HG03565 (cell line): ENCODE measurements around the gene RRAS2.

Experiments used
- ATAC-seq: cut with Tn5 transposase; IDR thresholded peaks from one replicate; pipeline ENCODE4 v1.9.1; 2021; ENCODE audit warnings: mild to moderate bottlenecking, moderate library complexity; ENCODE audit not compliant: unreplicated experiment

RRAS2 gene

DNA sequence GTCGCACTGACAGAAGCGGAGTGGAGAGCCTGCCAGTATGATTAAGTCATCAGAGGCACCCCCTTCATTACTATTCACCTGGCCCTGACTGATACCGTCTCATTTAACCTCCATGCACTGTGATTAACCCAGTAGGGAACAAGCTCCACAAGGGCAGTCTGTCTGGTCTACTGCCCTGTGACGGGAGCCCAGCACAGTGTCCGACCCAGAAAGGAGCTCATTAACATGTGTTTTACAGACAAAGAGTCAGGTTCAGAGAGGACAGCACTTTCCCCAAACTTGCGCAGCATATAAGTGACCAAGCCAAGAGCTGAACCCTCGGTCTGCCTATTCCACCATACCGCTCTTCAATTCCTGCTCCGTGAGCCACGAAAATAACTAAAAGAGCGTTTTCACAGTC, 129.5 kb downstream of the RRAS2 start:
- no peak for ATAC-seq

DNA sequence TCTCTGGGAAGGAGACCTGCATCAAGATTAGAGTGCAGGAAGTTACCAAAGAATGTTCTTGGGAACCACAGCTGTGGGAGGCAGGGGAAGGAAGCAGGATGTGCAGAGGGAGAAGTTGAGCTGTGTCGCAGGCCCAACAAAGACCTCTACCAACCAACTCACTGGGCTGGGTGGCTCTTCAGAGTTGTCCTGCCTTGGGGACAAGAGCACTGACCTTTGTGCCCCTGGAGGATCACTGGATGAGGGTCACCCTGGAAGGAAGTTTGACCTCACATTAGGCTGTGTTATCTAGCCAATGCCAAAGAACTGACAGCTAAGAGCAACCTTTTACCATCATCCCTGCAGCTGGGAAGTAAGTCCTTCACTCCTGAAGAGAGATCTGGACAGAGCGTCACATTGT, 130.6 kb downstream of the RRAS2 start:
- ATAC-seq, result no peak
